ENCODE results near the gene BPHL.

- TF ChIP-seq CTCF (IDR thresholded peaks at IDR 0.05) (no peak), POLR2A (IDR thresholded peaks at IDR 0.05) (no peak), EP300 (IDR thresholded peaks at IDR 0.05) (no peak)
Observed at GRCh38 chr6:3102875-3103274, 15.6 kb upstream of the BPHL start.

All from tibial nerve (tissue), 4 donors.